C4-2B (cell line): ENCODE measurements around the gene MOV10.

Experiments used
- CTCF ChIP-seq: fragments of 450-650 bp; conservative IDR thresholded peaks from 2 replicates; pipeline ENCODE4 v1.5.1; 2017; ENCODE audit warnings: mild to moderate bottlenecking
- ZFX ChIP-seq: fragments of 450-650 bp; IDR thresholded peaks from 2 replicates; pipeline ENCODE4 v1.6.1; 2017

- no peak for TF ChIP-seq CTCF
- TF ChIP-seq ZFX = no peak
These were observed 1.6 kb upstream of the MOV10 start for GRCh38 chr1:112672842-112673241.
